ENCODE results near the gene AGAP1. TPM values are rescaled to one million over a fixed set of nuclear protein-coding genes. Genes with fewer than 3 reads are reported as not detected.

Gene AGAP1
- total RNA-seq, 3 donors from 2014 or later (not counting 1 experiment from before 2014, with no cell fraction given) = 42.0 to 56.4 (median 45.7) TPM

DNA sequence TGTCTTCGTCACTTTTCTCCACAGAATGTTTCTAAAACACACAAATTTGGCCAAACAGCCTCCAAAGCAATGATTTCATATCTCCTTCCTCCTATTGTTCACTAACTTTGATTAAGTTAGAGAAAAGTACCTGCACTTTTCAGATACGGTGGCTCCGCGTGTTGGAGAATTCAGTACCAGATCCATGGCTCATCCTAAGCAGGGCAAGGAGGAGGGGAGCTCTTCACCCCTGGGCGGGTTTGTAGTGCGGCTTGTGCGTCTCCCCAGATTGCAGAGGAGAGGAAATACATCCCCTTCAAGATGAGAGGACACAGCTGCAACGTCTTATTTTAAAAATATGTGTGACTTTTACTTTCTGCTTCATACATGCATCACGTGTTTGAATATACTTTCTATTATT, 333.0 kb downstream of the AGAP1 start:
- DNase-seq (no peak), ATAC-seq (no peak)
- H3K36me3 ChIP-seq (ENCODE audit: control insufficient read depth, insufficient read depth, low read length) = no peaks in the 10 kb centered on the region
- H3K27ac Mint-ChIP-seq = no peak overlapping the region
- 95% methylated on average over 9 of the region's 9 CpGs for WGBS (ENCODE audit: insufficient coverage)
- no peaks in the 10 kb centered on the region for H3K9me3 ChIP-seq (ENCODE audit: control insufficient read depth, insufficient read depth, low read length)
- peaks cover 5 to 9% of the 10 kb centered on the region in 2 donors for H3K4me1 Mint-ChIP-seq
- TF ChIP-seq, protein P1, sequence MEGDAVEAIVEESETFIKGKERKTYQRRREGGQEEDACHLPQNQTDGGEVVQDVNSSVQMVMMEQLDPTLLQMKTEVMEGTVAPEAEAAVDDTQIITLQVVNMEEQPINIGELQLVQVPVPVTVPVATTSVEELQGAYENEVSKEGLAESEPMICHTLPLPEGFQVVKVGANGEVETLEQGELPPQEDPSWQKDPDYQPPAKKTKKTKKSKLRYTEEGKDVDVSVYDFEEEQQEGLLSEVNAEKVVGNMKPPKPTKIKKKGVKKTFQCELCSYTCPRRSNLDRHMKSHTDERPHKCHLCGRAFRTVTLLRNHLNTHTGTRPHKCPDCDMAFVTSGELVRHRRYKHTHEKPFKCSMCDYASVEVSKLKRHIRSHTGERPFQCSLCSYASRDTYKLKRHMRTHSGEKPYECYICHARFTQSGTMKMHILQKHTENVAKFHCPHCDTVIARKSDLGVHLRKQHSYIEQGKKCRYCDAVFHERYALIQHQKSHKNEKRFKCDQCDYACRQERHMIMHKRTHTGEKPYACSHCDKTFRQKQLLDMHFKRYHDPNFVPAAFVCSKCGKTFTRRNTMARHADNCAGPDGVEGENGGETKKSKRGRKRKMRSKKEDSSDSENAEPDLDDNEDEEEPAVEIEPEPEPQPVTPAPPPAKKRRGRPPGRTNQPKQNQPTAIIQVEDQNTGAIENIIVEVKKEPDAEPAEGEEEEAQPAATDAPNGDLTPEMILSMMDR (IDR thresholded peaks at IDR 0.05) = no peak
- no peaks in the 10 kb centered on the region for H3K4me1 ChIP-seq (ENCODE audit: control insufficient read depth, insufficient read depth, low read length)
- no peak overlapping the region for H3K4me3 ChIP-seq (ENCODE audit: low read length)
- no peaks in the 10 kb centered on the region for H3K36me3 Mint-ChIP-seq
- no peaks in the 10 kb centered on the region for H3K27me3 ChIP-seq (ENCODE audit: control insufficient read depth, insufficient read depth, low read length)
- H3K4me3 Mint-ChIP-seq = no peak overlapping the region
- H3K27ac ChIP-seq (ENCODE audit: low read length) = no peak overlapping the region
- no peaks in the 10 kb centered on the region for H3K27me3 Mint-ChIP-seq (ENCODE audit: low read depth in 2 of 2)
- intact Hi-C loops (cut with micrococcal nuclease) = no loop called here
- peaks cover 0 to 4% of the 10 kb centered on the region in 2 donors for H3K9me3 Mint-ChIP-seq

GRCh38 chr2:235827585-235827992, 333.7 kb downstream of the AGAP1 start:
- no peak overlapping the region for H3K27ac Mint-ChIP-seq
- Histone ChIP-seq H3K36me3 (ENCODE audit: control insufficient read depth, insufficient read depth, low read length) (no peaks in the 10 kb centered on the region), H3K27me3 (ENCODE audit: control insufficient read depth, insufficient read depth, low read length) (no peaks in the 10 kb centered on the region), H3K4me3 (ENCODE audit: low read length) (no peak overlapping the region), H3K27ac (ENCODE audit: low read length) (no peak overlapping the region), H3K4me1 (ENCODE audit: control insufficient read depth, insufficient read depth, low read length) (no peaks in the 10 kb centered on the region), H3K9me3 (ENCODE audit: control insufficient read depth, insufficient read depth, low read length) (no peaks in the 10 kb centered on the region)
- no peaks in the 10 kb centered on the region for H3K36me3 Mint-ChIP-seq
- H3K4me1 Mint-ChIP-seq = peaks cover 5 to 13% of the 10 kb centered on the region in 2 donors
- ATAC-seq (no peak), DNase-seq (no peak)
- no peaks in the 10 kb centered on the region for H3K9me3 Mint-ChIP-seq
- TF ChIP-seq, protein P1 (IDR thresholded peaks at IDR 0.05) = no peak
- intact Hi-C loops (cut with micrococcal nuclease) = no loop called here
- H3K27me3 Mint-ChIP-seq (ENCODE audit: low read depth in 2 of 2) = no peaks in the 10 kb centered on the region
- 92% methylated on average over 10 of the region's 10 CpGs for whole genome bisulfite sequencing (ENCODE audit: insufficient coverage)
- no peak overlapping the region for H3K4me3 Mint-ChIP-seq

DNA sequence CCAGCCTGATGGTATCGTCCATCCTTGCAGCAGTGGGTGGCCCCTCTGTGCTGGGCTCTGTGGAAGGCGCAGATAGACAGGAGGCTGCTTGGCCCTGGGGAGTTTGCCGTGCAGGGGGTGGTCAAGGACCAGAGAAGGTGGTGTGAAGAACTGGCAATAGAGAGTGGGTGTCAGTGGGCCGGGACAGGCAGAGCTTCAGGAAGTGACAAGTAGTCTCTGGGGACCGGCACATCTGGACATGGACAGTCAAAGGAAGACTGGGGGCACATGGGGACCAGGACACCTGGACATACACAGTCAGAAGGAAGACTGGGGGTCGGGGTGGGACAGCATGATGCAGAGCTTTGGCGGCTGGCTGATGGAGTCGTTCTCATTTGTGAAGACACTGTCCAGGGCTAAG, 335.9 kb downstream of the AGAP1 start:
- H3K27me3 ChIP-seq (ENCODE audit: control insufficient read depth, insufficient read depth, low read length) = no peaks in the 10 kb centered on the region
- no peaks in the 10 kb centered on the region for H3K9me3 Mint-ChIP-seq
- no peak for ATAC-seq
- WGBS (ENCODE audit: insufficient coverage) = 91% methylated on average over 8 of the region's 8 CpGs
- no peak overlapping the region for H3K27ac ChIP-seq (ENCODE audit: low read length)
- H3K4me3 ChIP-seq (ENCODE audit: low read length) = no peak overlapping the region
- no peaks in the 10 kb centered on the region for H3K36me3 ChIP-seq (ENCODE audit: control insufficient read depth, insufficient read depth, low read length)
- TF ChIP-seq, protein P1 (IDR thresholded peaks at IDR 0.05) = no peak
- H3K9me3 ChIP-seq (ENCODE audit: control insufficient read depth, insufficient read depth, low read length) = no peaks in the 10 kb centered on the region
- no peaks in the 10 kb centered on the region for H3K36me3 Mint-ChIP-seq
- peaks cover 5 to 13% of the 10 kb centered on the region in 2 donors for H3K4me1 Mint-ChIP-seq
- intact Hi-C loops (cut with micrococcal nuclease) = no loop called here
- H3K27ac Mint-ChIP-seq = no peak overlapping the region
- no peak for DNase-seq
- H3K27me3 Mint-ChIP-seq (ENCODE audit: low read depth in 2 of 2) = no peaks in the 10 kb centered on the region
- no peak overlapping the region for H3K4me3 Mint-ChIP-seq
- no peaks in the 10 kb centered on the region for H3K4me1 ChIP-seq (ENCODE audit: control insufficient read depth, insufficient read depth, low read length)

DNA sequence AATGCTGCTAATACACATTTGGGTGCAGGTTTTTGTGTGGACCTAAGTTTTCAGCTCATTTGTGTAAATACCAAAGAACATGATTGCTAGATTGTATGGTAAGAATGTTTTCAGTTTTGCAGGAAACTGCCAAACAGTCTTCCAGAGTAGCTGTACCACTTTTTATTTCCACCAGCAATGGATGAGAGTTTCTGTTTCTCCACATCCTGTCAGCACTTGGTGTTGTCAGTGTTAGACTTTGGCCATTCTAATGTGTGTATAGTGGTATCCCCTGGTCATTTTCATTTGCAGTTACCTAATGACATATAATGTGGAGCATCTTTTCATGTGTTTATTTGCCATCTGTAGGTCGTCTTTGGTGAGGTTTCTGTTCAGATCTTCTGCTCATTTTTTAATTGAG, 337.9 kb downstream of the AGAP1 start:
- DNase-seq (no peak), ATAC-seq (no peak)
- Mint-ChIP-seq H3K36me3 (no peaks in the 10 kb centered on the region), H3K27me3 (ENCODE audit: low read depth in 2 of 2) (no peaks in the 10 kb centered on the region), H3K27ac (no peak overlapping the region), H3K4me1 (peaks cover 5 to 13% of the 10 kb centered on the region in 2 donors), H3K9me3 (no peaks in the 10 kb centered on the region), H3K4me3 (no peak overlapping the region)
- Histone ChIP-seq H3K36me3 (ENCODE audit: control insufficient read depth, insufficient read depth, low read length) (no peaks in the 10 kb centered on the region), H3K27me3 (ENCODE audit: control insufficient read depth, insufficient read depth, low read length) (no peaks in the 10 kb centered on the region), H3K9me3 (ENCODE audit: control insufficient read depth, insufficient read depth, low read length) (no peaks in the 10 kb centered on the region), H3K4me3 (ENCODE audit: low read length) (no peak overlapping the region), H3K27ac (ENCODE audit: low read length) (no peak overlapping the region), H3K4me1 (ENCODE audit: control insufficient read depth, insufficient read depth, low read length) (no peaks in the 10 kb centered on the region)
- intact Hi-C loops (cut with micrococcal nuclease) = no loop called here
- TF ChIP-seq, protein P1 (IDR thresholded peaks at IDR 0.05) = no peak
- 100% methylated on average over 1 of the region's 1 CpG for WGBS (ENCODE audit: insufficient coverage)

All from natural killer cell (primary cell).